Prostate gland (tissue), 2 donors: ENCODE measurements around the gene FSTL5. TPM values are rescaled to one million over a fixed set of nuclear protein-coding genes. Genes with fewer than 3 reads are reported as not detected.

Experiments
- DNase-seq: peaks from one replicate; pipeline ENCODE4 v3.0.0-alpha.2; 2019; ENCODE audit warnings: low spot score
- H3K27ac ChIP-seq, 2 donors: fragments of 200-600 bp; sonication (generic); 2 replicates each; pipeline ENCODE4 v1.5.1; 2017 to 2019
- H3K27me3 ChIP-seq: fragments of 200-600 bp; sonication (generic); replicated peaks from 2 replicates; pipeline ENCODE4 v1.5.1; 2019; ENCODE audit not compliant: insufficient read depth
- H3K36me3 ChIP-seq, 2 donors: fragments of 200-600 bp; sonication (generic); 1 replicate in 1 of 2; 2 replicates in 1 of 2; pipeline versions ENCODE4 v1.5.1 to v1.8.1; 2017 to 2019
- H3K4me1 ChIP-seq: fragments of 200-600 bp; sonication (generic); replicated peaks from 2 replicates; pipeline ENCODE4 v1.5.1; 2019
- H3K4me3 ChIP-seq, 2 donors: fragments of 200-600 bp; sonication (generic); 2 replicates each; pipeline ENCODE4 v1.5.1; 2017 to 2019
- H3K9me3 ChIP-seq: fragments of 200-600 bp; sonication (generic); 2 replicates; pipeline ENCODE4 v1.5.1; 2017
- CTCF ChIP-seq, 4 experiments: fragments of 200-600 bp in 2 of 4; fragments of 450-650 bp in 2 of 4; sonication (generic) in 2 of 4; IDR thresholded peaks; 1 replicate in 3 of 4; 2 replicates in 1 of 4; pipeline ENCODE4 v1.5.1; 2016 to 2019; ENCODE audit warnings: antibody characterized with exemption in 4 of 4, mild to moderate bottlenecking in 2 of 4, moderate library complexity in 2 of 4
- POLR2A ChIP-seq: fragments of 450-650 bp; IDR thresholded peaks from one replicate; pipeline ENCODE4 v1.6.1; 2016; ENCODE audit warnings: antibody characterized with exemption, mild to moderate bottlenecking
- POLR2AphosphoS5 ChIP-seq: sonication (generic); formaldehyde crosslinking; IDR thresholded peaks from one replicate; pipeline ENCODE4 v1.6.1; 2017; ENCODE audit warnings: antibody characterized with exemption
- WGBS: methylation state at CpG from one replicate; pipeline ENCODE4 v1.1.5; 2018; 5-methylcytosine and 5-hydroxymethylcytosine counted together
- intact Hi-C: fragments of 100-400 bp; cut with DNase I; formaldehyde crosslinking; loops from one replicate; pipeline ENCODE4 v1.14.2; 2022
- total RNA-seq, 2 donors: library from RNA; depleted of rRNA; stranded (reverse); fragments of >200 nt; gene quantifications; one replicate each; pipeline ENCODE4 v1.1.0, GENCODE V29; 2016

Gene FSTL5
- total RNA-seq, 2 donors from 2014 or later, result 0.45 TPM; not detected in 1

- no peaks in the 10 kb centered on the region for H3K27me3 ChIP-seq
- DNase-seq, result no peak
- H3K4me1 ChIP-seq, result no peaks in the 10 kb centered on the region
- intact Hi-C loops, result no loop called here
- no peaks in the 10 kb centered on the region for H3K36me3 ChIP-seq
- H3K9me3 ChIP-seq, result no peaks in the 10 kb centered on the region
- no peak overlapping the region for H3K27ac ChIP-seq
- no peak overlapping the region for H3K4me3 ChIP-seq
- TF ChIP-seq CTCF (IDR thresholded peaks at IDR 0.05), result no peak
- no peak for TF ChIP-seq POLR2AphosphoS5
- TF ChIP-seq POLR2A, result no peak
- WGBS, result 37% methylated on average over 1 of the region's 1 CpG
These were observed 313.2 kb downstream of the FSTL5 start for GRCh38 chr4:161850631-161851030.

- no peak overlapping the region for H3K4me3 ChIP-seq
- no peak overlapping the region for H3K27ac ChIP-seq
- WGBS, result 75% methylated on average over 4 of the region's 4 CpGs
- TF ChIP-seq POLR2A (no peak), CTCF (IDR thresholded peaks at IDR 0.05) (no peak)
- H3K4me1 ChIP-seq, result no peaks in the 10 kb centered on the region
- H3K36me3 ChIP-seq, result no peaks in the 10 kb centered on the region
- no peaks in the 10 kb centered on the region for H3K9me3 ChIP-seq
- intact Hi-C loops, result no loop called here
- no peak for DNase-seq
- no peaks in the 10 kb centered on the region for H3K27me3 ChIP-seq
These were observed 322.0 kb downstream of the FSTL5 start for GRCh38 chr4:161841759-161842158.

GRCh38 chr4:161829591-161829990, 334.2 kb downstream of the FSTL5 start:
- intact Hi-C loops, result no loop called here
- Histone ChIP-seq H3K4me1 (no peaks in the 10 kb centered on the region), H3K36me3 (no peaks in the 10 kb centered on the region), H3K4me3 (no peak overlapping the region), H3K9me3 (no peaks in the 10 kb centered on the region), H3K27ac (no peak overlapping the region), H3K27me3 (no peaks in the 10 kb centered on the region)
- TF ChIP-seq POLR2AphosphoS5 (no peak), CTCF (IDR thresholded peaks at IDR 0.05) (no peak), POLR2A (no peak)
- DNase-seq, result no peak

GRCh38 chr4:161828061-161828460, 335.7 kb downstream of the FSTL5 start:
- Histone ChIP-seq H3K27ac (no peak overlapping the region), H3K4me3 (no peak overlapping the region), H3K4me1 (no peaks in the 10 kb centered on the region), H3K9me3 (no peaks in the 10 kb centered on the region), H3K36me3 (no peaks in the 10 kb centered on the region), H3K27me3 (no peaks in the 10 kb centered on the region)
- intact Hi-C loops, result no loop called here
- no peak for TF ChIP-seq POLR2A
- TF ChIP-seq CTCF (IDR thresholded peaks at IDR 0.05), result no peak
- no peak for TF ChIP-seq POLR2AphosphoS5
- 75% methylated on average over 1 of the region's 1 CpG for WGBS
- no peak for DNase-seq

- Histone ChIP-seq H3K9me3 (no peaks in the 10 kb centered on the region), H3K27ac (no peak overlapping the region), H3K4me3 (no peak overlapping the region), H3K4me1 (no peaks in the 10 kb centered on the region), H3K27me3 (no peaks in the 10 kb centered on the region), H3K36me3 (no peaks in the 10 kb centered on the region)
- 93% methylated on average over 3 of the region's 3 CpGs for WGBS
- TF ChIP-seq POLR2AphosphoS5, result no peak
- TF ChIP-seq POLR2A, result no peak
- TF ChIP-seq CTCF (IDR thresholded peaks at IDR 0.05), result no peak
- intact Hi-C loops, result no loop called here
- no peak for DNase-seq
These were observed 336.8 kb downstream of the FSTL5 start for GRCh38 chr4:161827013-161827412.
